ENCODE measurements around the gene FAM209A.
"Not testable (repeated sequence)": the region's sequence is repeated elsewhere in the genome, so short reads cannot be mapped to it uniquely, and the experiment has no call there.

FAM209A gene

GRCh38 chr20:56524444-56524843 lies at the start of gene FAM209A:
TSS of gene FAM209A (plus strand) at chr20:56524744. CDS start at chr20:56524809, 65 bp downstream.
- in situ Hi-C loops (cut with MboI; ENCODE audit: low sequenced_read_pairs): not testable (repeated sequence)

GRCh38 chr20:56483970-56484369 lies 40.6 kb upstream of the FAM209A start:
- in situ Hi-C loops (cut with MboI; ENCODE audit: low sequenced_read_pairs): no loop called here

- in situ Hi-C loops (cut with MboI; ENCODE audit: low sequenced_read_pairs): no loop called here
Measured at GRCh38 chr20:56487216-56487615, 37.3 kb upstream of the FAM209A start.

GRCh38 chr20:56488566-56488965 lies 36.0 kb upstream of the FAM209A start:
- in situ Hi-C loops (cut with MboI; ENCODE audit: low sequenced_read_pairs): no loop called here

- in situ Hi-C loops (cut with MboI; ENCODE audit: low sequenced_read_pairs): no loop called here
Measured at GRCh38 chr20:56501116-56501515, 23.4 kb upstream of the FAM209A start.

GRCh38 chr20:56503916-56504315 lies 20.6 kb upstream of the FAM209A start:
- in situ Hi-C loops (cut with MboI; ENCODE audit: low sequenced_read_pairs): no loop called here

- in situ Hi-C loops (cut with MboI; ENCODE audit: low sequenced_read_pairs): no loop called here
Measured at GRCh38 chr20:56504373-56505005, 20.1 kb upstream of the FAM209A start.

GRCh38 chr20:56506103-56506502 lies 18.4 kb upstream of the FAM209A start:
- in situ Hi-C loops (cut with MboI; ENCODE audit: low sequenced_read_pairs): no loop called here

GRCh38 chr20:56511926-56512325 lies 12.6 kb upstream of the FAM209A start:
- in situ Hi-C loops (cut with MboI; ENCODE audit: low sequenced_read_pairs): no loop called here

- in situ Hi-C loops (cut with MboI; ENCODE audit: low sequenced_read_pairs): no loop called here
Measured at GRCh38 chr20:56513161-56514150, 11.1 kb upstream of the FAM209A start.

- in situ Hi-C loops (cut with MboI; ENCODE audit: low sequenced_read_pairs): no loop called here
Measured at GRCh38 chr20:56516631-56517030, 7.9 kb upstream of the FAM209A start.

- in situ Hi-C loops (cut with MboI; ENCODE audit: low sequenced_read_pairs): no loop called here
Measured at GRCh38 chr20:56517211-56517610, 7.3 kb upstream of the FAM209A start.

GRCh38 chr20:56517641-56518040 lies 6.9 kb upstream of the FAM209A start:
- in situ Hi-C loops (cut with MboI; ENCODE audit: low sequenced_read_pairs): no loop called here

- in situ Hi-C loops (cut with MboI; ENCODE audit: low sequenced_read_pairs): no loop called here
Measured at GRCh38 chr20:56518126-56518525, 6.4 kb upstream of the FAM209A start.

GRCh38 chr20:56518721-56519398 lies 5.7 kb upstream of the FAM209A start:
- in situ Hi-C loops (cut with MboI; ENCODE audit: low sequenced_read_pairs): no loop called here

GRCh38 chr20:56519551-56519950 lies 5.0 kb upstream of the FAM209A start:
- in situ Hi-C loops (cut with MboI; ENCODE audit: low sequenced_read_pairs): no loop called here

- in situ Hi-C loops (cut with MboI; ENCODE audit: low sequenced_read_pairs): no loop called here
Measured at GRCh38 chr20:56520180-56520579, 4.4 kb upstream of the FAM209A start.

GRCh38 chr20:56520746-56521354 lies 3.7 kb upstream of the FAM209A start:
- in situ Hi-C loops (cut with MboI; ENCODE audit: low sequenced_read_pairs): not testable (repeated sequence)

GRCh38 chr20:56522311-56522710 lies 2.2 kb upstream of the FAM209A start:
- in situ Hi-C loops (cut with MboI; ENCODE audit: low sequenced_read_pairs): no loop called here

- in situ Hi-C loops (cut with MboI; ENCODE audit: low sequenced_read_pairs): no loop called here
Measured at GRCh38 chr20:56527521-56527920, 3.0 kb downstream of the FAM209A start.

- in situ Hi-C loops (cut with MboI; ENCODE audit: low sequenced_read_pairs): not testable (repeated sequence)
Measured at GRCh38 chr20:56532946-56533345, 8.4 kb downstream of the FAM209A start, which contains the start of gene FAM209B. TSS of gene FAM209B (plus strand) at chr20:56533246. CDS start at chr20:56533342, 96 bp downstream.

Data from HL-60/S4 treated with phorbol 12-myristate 13-acetate at 8.2 ng/mL for 4 days and 3 days (cell line).